Thyroid gland (tissue), 4 donors: ENCODE measurements around the gene MRPS14.

Source experiments
- POLR2A ChIP-seq, 2 donors: fragments of 450-650 bp; IDR thresholded peaks; one replicate each; pipeline ENCODE4 v1.6.1; 2017; ENCODE audit warnings: antibody characterized with exemption in 2 of 2, mild to moderate bottlenecking in 2 of 2, moderate library complexity in 1 of 2
- TF ChIP-seq, protein P1 (sequence below), 6 experiments: fragments of 200-600 bp in 3 of 6; fragments of 450-650 bp in 3 of 6; sonication (generic) in 3 of 6; IDR thresholded peaks; one replicate each; pipeline ENCODE4 v1.5.1; 2016 to 2019; ENCODE audit warnings: antibody characterized with exemption in 6 of 6, mild to moderate bottlenecking in 2 of 6, inconsistent platforms in 1 of 6, moderate library complexity in 1 of 6

- TF ChIP-seq, protein P1, sequence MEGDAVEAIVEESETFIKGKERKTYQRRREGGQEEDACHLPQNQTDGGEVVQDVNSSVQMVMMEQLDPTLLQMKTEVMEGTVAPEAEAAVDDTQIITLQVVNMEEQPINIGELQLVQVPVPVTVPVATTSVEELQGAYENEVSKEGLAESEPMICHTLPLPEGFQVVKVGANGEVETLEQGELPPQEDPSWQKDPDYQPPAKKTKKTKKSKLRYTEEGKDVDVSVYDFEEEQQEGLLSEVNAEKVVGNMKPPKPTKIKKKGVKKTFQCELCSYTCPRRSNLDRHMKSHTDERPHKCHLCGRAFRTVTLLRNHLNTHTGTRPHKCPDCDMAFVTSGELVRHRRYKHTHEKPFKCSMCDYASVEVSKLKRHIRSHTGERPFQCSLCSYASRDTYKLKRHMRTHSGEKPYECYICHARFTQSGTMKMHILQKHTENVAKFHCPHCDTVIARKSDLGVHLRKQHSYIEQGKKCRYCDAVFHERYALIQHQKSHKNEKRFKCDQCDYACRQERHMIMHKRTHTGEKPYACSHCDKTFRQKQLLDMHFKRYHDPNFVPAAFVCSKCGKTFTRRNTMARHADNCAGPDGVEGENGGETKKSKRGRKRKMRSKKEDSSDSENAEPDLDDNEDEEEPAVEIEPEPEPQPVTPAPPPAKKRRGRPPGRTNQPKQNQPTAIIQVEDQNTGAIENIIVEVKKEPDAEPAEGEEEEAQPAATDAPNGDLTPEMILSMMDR (IDR thresholded peaks at IDR 0.05), result no peak
- no peak for TF ChIP-seq POLR2A (IDR thresholded peaks at IDR 0.05)
Observed at GRCh38 chr1:174989536-174990220, 33.5 kb downstream of the MRPS14 start.
